ENCODE results near the gene CUL2. TPM values are rescaled to one million over a fixed set of nuclear protein-coding genes. Genes with fewer than 3 reads are reported as not detected.

Gene CUL2
- total RNA-seq, 1 experiment from 2014 or later: 32.4 TPM

- Histone ChIP-seq H3K27me3 (ENCODE audit: control insufficient read depth, insufficient read depth, low read length) (no peaks in the 10 kb centered on the region), H3K4me1 (ENCODE audit: control insufficient read depth, insufficient read depth, low read length) (no peaks in the 10 kb centered on the region), H3K4me3 (ENCODE audit: low read depth in 2 of 2, low read length in 2 of 2) (no peak overlapping the region), H3K9me3 (ENCODE audit: control insufficient read depth, insufficient read depth, low read depth, low read length) (no peaks in the 10 kb centered on the region), H3K27ac (ENCODE audit: low read length) (no peak overlapping the region), H3K36me3 (ENCODE audit: control insufficient read depth, insufficient read depth, low read length) (peaks cover 5% of the 10 kb centered on the region)
- DNase-seq (ENCODE audit: low read depth, low spot score) (no peak), ATAC-seq (no peak)
- TF ChIP-seq SIN3A (IDR thresholded peaks at IDR 0.05; ENCODE audit: borderline replicate concordance, insufficient read depth, low read depth, low read length): no peak
- TF ChIP-seq CTCF (IDR thresholded peaks at IDR 0.05): no peak
- TF ChIP-seq TCF7L2 (IDR thresholded peaks at IDR 0.05; ENCODE audit: low read depth, low read length): no peak
- no peak for TF ChIP-seq POLR2AphosphoS5 (IDR thresholded peaks at IDR 0.05; ENCODE audit: low read depth, low read length)
- TF ChIP-seq REST (IDR thresholded peaks at IDR 0.05; ENCODE audit: insufficient read depth in 1 of 2, low read depth in 2 of 2, low read length in 1 of 2): no peak
- ChIA-PET CTCF (no interaction called here), POLR2A (no interaction called here)
- in situ Hi-C loops (cut with HindIII; ENCODE audit: low pct_unique_long_range_greater_than_20kb, low sequenced_read_pairs): no loop called here
- intact Hi-C loops (cut with micrococcal nuclease; ENCODE audit: unreplicated experiment): no loop called here
- BruUV-seq (replicated peaks): no TSS peak
These were observed 31.5 kb downstream of the CUL2 start for GRCh38 chr10:35058686-35059085.

- no peak overlapping the region for H3K27ac ChIP-seq (ENCODE audit: low read length)
- in situ Hi-C loops (cut with HindIII; ENCODE audit: low pct_unique_long_range_greater_than_20kb, low sequenced_read_pairs): no loop called here
- no TSS peak for BruUV-seq (replicated peaks)
These were observed 32.0 kb downstream of the CUL2 start for GRCh38 chr10:35058134-35058533.

GRCh38 chr10:35056686-35057085 lies 33.5 kb downstream of the CUL2 start:
- Histone ChIP-seq H3K27ac (ENCODE audit: low read length) (no peak overlapping the region), H3K4me3 (ENCODE audit: low read depth in 2 of 2, low read length in 2 of 2) (no peak overlapping the region), H3K27me3 (ENCODE audit: control insufficient read depth, insufficient read depth, low read length) (no peaks in the 10 kb centered on the region), H3K9me3 (ENCODE audit: control insufficient read depth, insufficient read depth, low read depth, low read length) (no peaks in the 10 kb centered on the region), H3K4me1 (ENCODE audit: control insufficient read depth, insufficient read depth, low read length) (no peaks in the 10 kb centered on the region), H3K36me3 (ENCODE audit: control insufficient read depth, insufficient read depth, low read length) (peaks cover 2% of the 10 kb centered on the region; the same call in 1 of the 2 replicates)
- no peak for ATAC-seq
- no TSS peak for BruUV-seq (replicated peaks)
- ChIA-PET CTCF (no interaction called here), POLR2A (no interaction called here)
- in situ Hi-C loops (cut with HindIII; ENCODE audit: low pct_unique_long_range_greater_than_20kb, low sequenced_read_pairs) (no loop called here), intact Hi-C loops (cut with micrococcal nuclease; ENCODE audit: unreplicated experiment) (no loop called here)
- TF ChIP-seq REST (IDR thresholded peaks at IDR 0.05; ENCODE audit: insufficient read depth in 1 of 2, low read depth in 2 of 2, low read length in 1 of 2): no peak
- TF ChIP-seq CTCF (IDR thresholded peaks at IDR 0.05): no peak
- TF ChIP-seq SIN3A (IDR thresholded peaks at IDR 0.05; ENCODE audit: borderline replicate concordance, insufficient read depth, low read depth, low read length): no peak
- TF ChIP-seq TCF7L2 (IDR thresholded peaks at IDR 0.05; ENCODE audit: low read depth, low read length): no peak
- TF ChIP-seq POLR2AphosphoS5 (IDR thresholded peaks at IDR 0.05; ENCODE audit: low read depth, low read length): no peak
- DNase-seq (ENCODE audit: low read depth, low spot score): no peak

More at GRCh38 chr10:35058134-35058533, 32.0 kb downstream of the CUL2 start:
- Histone ChIP-seq H3K4me1 (ENCODE audit: control insufficient read depth, insufficient read depth, low read length) (no peaks in the 10 kb centered on the region), H3K36me3 (ENCODE audit: control insufficient read depth, insufficient read depth, low read length) (peaks cover 5% of the 10 kb centered on the region), H3K9me3 (ENCODE audit: control insufficient read depth, insufficient read depth, low read depth, low read length) (no peaks in the 10 kb centered on the region), H3K27me3 (ENCODE audit: control insufficient read depth, insufficient read depth, low read length) (no peaks in the 10 kb centered on the region), H3K4me3 (ENCODE audit: low read depth in 2 of 2, low read length in 2 of 2) (no peak overlapping the region)
- no peak for ATAC-seq
- ChIA-PET POLR2A (no interaction called here), CTCF (no interaction called here)
- TF ChIP-seq POLR2AphosphoS5 (IDR thresholded peaks at IDR 0.05; ENCODE audit: low read depth, low read length): no peak
- no peak for DNase-seq (ENCODE audit: low read depth, low spot score)
- intact Hi-C loops (cut with micrococcal nuclease; ENCODE audit: unreplicated experiment): no loop called here
